GM18526 (cell line): ENCODE data around the gene C19orf25.

ENCODE experiments used
- POLR2A ChIP-seq: IDR thresholded peaks from 3 replicates; pipeline ENCODE4 v1.6.1; 2011; ENCODE audit not compliant: insufficient read length; ENCODE audit errors: extremely low read depth

The C19orf25 gene

GRCh38 chr19:1425102-1425837, 53.7 kb downstream of the C19orf25 start:
- no peak for TF ChIP-seq POLR2A

- TF ChIP-seq POLR2A = no peak
These were observed 54.6 kb downstream of the C19orf25 start for GRCh38 chr19:1424192-1424955.

- TF ChIP-seq POLR2A = no peak
These were observed 55.4 kb downstream of the C19orf25 start for GRCh38 chr19:1423436-1424191.
